GM11168 (cell line): ENCODE data around the gene TTC39B.

ENCODE experiments used
- in situ Hi-C: fragments of 300-500 bp; cut with MboI; formaldehyde crosslinking; loops from one replicate; pipeline ENCODE4 v1.12.0; 2022; ENCODE audit warnings: low sequenced_read_pairs; ENCODE audit not compliant: unreplicated experiment

Gene TTC39B

GRCh38 chr9:15200111-15200510 is 106.9 kb downstream of the TTC39B start:
- in situ Hi-C loops: loop anchor here (25.0 kb wide), 1 partner anchor 437 kb away; no protein-coding TSS in a partner anchor

GRCh38 chr9:15192856-15193255 is 114.2 kb downstream of the TTC39B start:
- in situ Hi-C loops: no loop called here

- in situ Hi-C loops: no loop called here
Observed at GRCh38 chr9:15191378-15191777, 115.6 kb downstream of the TTC39B start.

GRCh38 chr9:15189481-15189880 is 117.5 kb downstream of the TTC39B start:
- in situ Hi-C loops: no loop called here

GRCh38 chr9:15187589-15187988 is 119.4 kb downstream of the TTC39B start:
- in situ Hi-C loops: no loop called here

GRCh38 chr9:15182730-15183129 is 124.3 kb downstream of the TTC39B start:
- in situ Hi-C loops: no loop called here

- in situ Hi-C loops: no loop called here
Observed at GRCh38 chr9:15182101-15182551, 124.9 kb downstream of the TTC39B start.

GRCh38 chr9:15180124-15180523 is 126.9 kb downstream of the TTC39B start:
- in situ Hi-C loops: no loop called here

GRCh38 chr9:15178631-15179030 is 128.4 kb downstream of the TTC39B start:
- in situ Hi-C loops: no loop called here

- in situ Hi-C loops: no loop called here
Observed at GRCh38 chr9:15176836-15177235, 130.2 kb downstream of the TTC39B start.

- in situ Hi-C loops: no loop called here
Observed at GRCh38 chr9:15163931-15164330, 143.1 kb downstream of the TTC39B start.

GRCh38 chr9:15161753-15162152 is 145.3 kb downstream of the TTC39B start:
- in situ Hi-C loops: no loop called here

GRCh38 chr9:15160673-15161072 is 146.3 kb downstream of the TTC39B start:
- in situ Hi-C loops: no loop called here

- in situ Hi-C loops: no loop called here
Observed at GRCh38 chr9:15158064-15158463, 149.0 kb downstream of the TTC39B start.

GRCh38 chr9:15157381-15157780 is 149.6 kb downstream of the TTC39B start:
- in situ Hi-C loops: no loop called here

- in situ Hi-C loops: no loop called here
Observed at GRCh38 chr9:15156241-15156640, 150.8 kb downstream of the TTC39B start.

GRCh38 chr9:15155826-15156225 is 151.2 kb downstream of the TTC39B start:
- in situ Hi-C loops: no loop called here

GRCh38 chr9:15155323-15155722 is 151.7 kb downstream of the TTC39B start:
- in situ Hi-C loops: no loop called here

- in situ Hi-C loops: no loop called here
Observed at GRCh38 chr9:15154677-15155076, 152.3 kb downstream of the TTC39B start.

GRCh38 chr9:15153961-15154360 is 153.1 kb downstream of the TTC39B start:
- in situ Hi-C loops: no loop called here

- in situ Hi-C loops: no loop called here
Observed at GRCh38 chr9:15150939-15151338, 156.1 kb downstream of the TTC39B start.

GRCh38 chr9:15149450-15149849 is 157.6 kb downstream of the TTC39B start:
- in situ Hi-C loops: no loop called here

GRCh38 chr9:15146268-15146700 is 160.7 kb downstream of the TTC39B start:
- in situ Hi-C loops: no loop called here
